ENCODE results near the gene RIN3. TPM values are rescaled to one million over a fixed set of nuclear protein-coding genes. Genes with fewer than 3 reads are reported as not detected.

Gene RIN3
- total RNA-seq, 1 donor from 2014 or later = 70.6 TPM

DNA sequence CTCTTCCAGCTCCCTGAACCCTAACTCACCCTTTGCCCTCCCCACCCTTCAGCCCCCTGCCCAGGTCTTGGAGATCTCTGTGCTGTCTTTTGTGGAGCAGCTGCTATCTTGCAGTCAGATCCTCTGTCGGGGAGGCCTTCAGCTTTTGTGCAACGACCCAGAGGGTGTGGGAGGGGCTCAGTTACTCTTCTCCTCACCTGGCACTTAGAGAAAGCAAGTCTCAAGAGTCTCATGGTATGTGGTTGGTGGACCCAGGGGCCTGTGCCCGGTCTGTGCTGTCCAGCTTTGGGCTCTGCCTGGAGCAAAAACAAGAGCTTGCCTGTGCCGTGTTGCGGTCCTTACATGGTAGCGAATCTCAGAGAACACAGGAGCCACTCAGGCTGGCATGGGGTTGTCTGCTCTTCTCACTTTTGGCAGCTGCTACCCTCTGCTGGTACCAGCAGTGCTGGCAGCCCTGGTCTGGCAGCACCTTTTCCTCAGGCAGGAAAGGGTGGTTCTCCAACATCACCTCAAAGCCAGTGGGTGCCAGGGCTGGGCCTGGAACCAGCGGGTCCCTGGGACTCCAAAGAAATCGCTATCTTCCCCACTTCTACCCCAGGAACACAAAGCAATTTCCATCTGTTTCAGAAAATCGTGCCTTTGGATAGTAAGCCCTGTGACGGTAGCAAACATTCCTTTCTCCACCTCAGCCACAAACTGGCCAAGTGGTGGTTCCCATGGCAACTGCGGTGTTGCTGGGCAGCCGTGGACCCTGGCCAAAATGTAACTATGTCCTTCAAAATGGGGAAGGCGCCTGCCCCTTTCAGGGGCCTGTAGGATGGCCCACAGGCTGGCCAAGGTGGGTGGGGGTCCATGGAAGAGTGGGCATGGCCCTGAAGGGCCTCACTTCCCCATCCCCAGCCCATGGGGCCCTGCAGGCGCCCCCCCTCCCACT, 90.0 kb downstream of the RIN3 start:
- TF ChIP-seq CTCF (IDR thresholded peaks at IDR 0.05) = peak; percentile 20
- H3K27me3 ChIP-seq (ENCODE audit: low read depth) = no peaks in the 10 kb centered on the region
- intact Hi-C loops (cut with DNase I) = no loop called here
- ATAC-seq (peak; percentile 60 to 67), DNase-seq (peak; percentile 60)
- H3K9me3 ChIP-seq = no peaks in the 10 kb centered on the region
- H3K4me1 ChIP-seq = peaks cover 30% of the 10 kb centered on the region
- peak overlapping the region; percentile 4 for H3K27ac ChIP-seq
- no peak overlapping the region for H3K4me3 ChIP-seq
- H3K36me3 ChIP-seq = no peaks in the 10 kb centered on the region

DNA sequence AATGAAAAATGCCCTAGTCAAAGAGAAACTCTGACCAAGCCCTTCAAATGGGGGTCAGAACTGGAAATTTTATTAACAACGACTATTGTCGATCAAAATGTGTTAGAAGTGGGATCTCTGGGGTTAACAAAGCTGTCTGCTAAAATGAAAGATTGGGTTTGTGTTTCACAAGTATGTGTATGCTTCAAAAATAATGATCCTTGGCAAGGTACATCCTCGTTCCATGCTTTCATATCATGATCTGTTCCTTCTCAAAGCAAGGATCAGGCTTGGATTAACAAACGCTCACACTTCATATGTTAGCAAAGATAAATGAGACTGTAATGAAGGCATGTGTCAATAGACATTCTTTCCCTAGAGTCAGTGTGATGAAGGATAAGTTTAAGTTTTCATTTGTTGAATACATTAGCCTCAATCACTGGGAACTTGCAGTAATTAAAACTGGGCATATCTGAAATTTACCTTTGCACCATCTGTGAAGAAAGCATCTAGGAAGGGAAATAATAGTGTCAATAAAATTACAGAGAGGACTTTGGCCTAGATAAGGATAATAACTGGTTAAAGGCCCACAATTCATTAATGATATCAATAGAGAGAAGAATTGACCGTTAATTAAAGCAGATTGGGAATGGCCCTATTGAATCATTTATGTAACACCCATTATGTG, 91.8 kb downstream of the RIN3 start:
- Histone ChIP-seq H3K27me3 (ENCODE audit: low read depth) (no peaks in the 10 kb centered on the region), H3K9me3 (no peaks in the 10 kb centered on the region), H3K36me3 (no peaks in the 10 kb centered on the region), H3K4me3 (no peak overlapping the region), H3K4me1 (peaks cover 24% of the 10 kb centered on the region), H3K27ac (no peak overlapping the region)
- no peak for ATAC-seq
- DNase-seq = no peak
- no peak for TF ChIP-seq CTCF (IDR thresholded peaks at IDR 0.05)
- intact Hi-C loops (cut with DNase I) = no loop called here

GRCh38 chr14:92607251-92607650, 93.7 kb downstream of the RIN3 start:
- ATAC-seq (no peak), DNase-seq (no peak)
- Histone ChIP-seq H3K9me3 (no peaks in the 10 kb centered on the region), H3K4me1 (peaks cover 13% of the 10 kb centered on the region), H3K27ac (no peak overlapping the region), H3K27me3 (ENCODE audit: low read depth) (no peaks in the 10 kb centered on the region), H3K4me3 (no peak overlapping the region), H3K36me3 (no peaks in the 10 kb centered on the region)
- TF ChIP-seq CTCF (IDR thresholded peaks at IDR 0.05) = no peak
- intact Hi-C loops (cut with DNase I) = no loop called here

GRCh38 chr14:92607702-92608429, 94.3 kb downstream of the RIN3 start:
- no peak overlapping the region for H3K27ac ChIP-seq
- no peaks in the 10 kb centered on the region for H3K27me3 ChIP-seq (ENCODE audit: low read depth)
- H3K36me3 ChIP-seq = no peaks in the 10 kb centered on the region
- H3K4me3 ChIP-seq = no peak overlapping the region
- no peak for TF ChIP-seq CTCF (IDR thresholded peaks at IDR 0.05)
- H3K9me3 ChIP-seq = no peaks in the 10 kb centered on the region
- peaks cover 12% of the 10 kb centered on the region for H3K4me1 ChIP-seq
- peak; percentile 33 to 40 for ATAC-seq
- no peak for DNase-seq
- intact Hi-C loops (cut with DNase I) = no loop called here

GRCh38 chr14:92609955-92610354, 96.4 kb downstream of the RIN3 start:
- no peak for DNase-seq
- H3K9me3 ChIP-seq = no peaks in the 10 kb centered on the region
- no peaks in the 10 kb centered on the region for H3K36me3 ChIP-seq
- no peak overlapping the region for H3K27ac ChIP-seq
- H3K4me3 ChIP-seq = no peak overlapping the region
- intact Hi-C loops (cut with DNase I) = no loop called here
- no peak for TF ChIP-seq CTCF (IDR thresholded peaks at IDR 0.05)
- H3K27me3 ChIP-seq (ENCODE audit: low read depth) = no peaks in the 10 kb centered on the region
- H3K4me1 ChIP-seq = peaks cover 17% of the 10 kb centered on the region
- no peak for ATAC-seq

All from lower lobe of right lung (tissue), 2 donors.